ENCODE measurements around the gene UGT1A7. TPM values are rescaled to one million over a fixed set of nuclear protein-coding genes. Genes with fewer than 3 reads are reported as not detected.

The UGT1A7 gene
- polyA plus RNA-seq, 1 experiment, result 0.04 TPM

DNA sequence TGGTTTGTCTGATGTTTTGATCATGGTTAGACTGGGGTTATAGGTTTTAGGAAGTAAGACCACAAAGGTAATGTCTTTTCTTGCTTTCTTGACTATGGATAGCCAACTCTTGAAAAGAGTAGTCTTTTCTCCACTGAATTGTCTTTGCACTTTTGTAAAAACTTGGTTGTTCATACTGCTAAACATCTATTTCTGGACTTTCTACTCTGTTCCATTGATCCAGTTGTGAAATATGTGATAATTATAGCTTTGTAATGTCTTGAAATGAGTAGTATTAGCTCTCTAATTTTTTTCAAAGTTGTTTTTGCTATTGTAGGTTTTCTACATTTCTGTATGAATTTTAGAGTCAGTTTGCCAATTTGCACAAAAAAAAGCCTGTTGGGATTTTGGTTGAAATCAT, 23.1 kb upstream of the UGT1A7 start:
- no peak for DNase-seq (ENCODE audit: low read depth, low spot score)
- ChIA-PET POLR2A (no interaction called here), CTCF (no interaction called here)
- H3K27me3 ChIP-seq (ENCODE audit: control insufficient read depth, insufficient read depth, low read length), result peaks cover 3% of the 10 kb centered on the region
- H3K4me3 ChIP-seq (ENCODE audit: low read depth, low read length), result no peak overlapping the region
- no peak overlapping the region for H3K27ac ChIP-seq (ENCODE audit: low read depth, low read length)
- H3K9me3 ChIP-seq (ENCODE audit: control insufficient read depth, insufficient read depth, low read length), result no peaks in the 10 kb centered on the region
- TF ChIP-seq, protein P1, sequence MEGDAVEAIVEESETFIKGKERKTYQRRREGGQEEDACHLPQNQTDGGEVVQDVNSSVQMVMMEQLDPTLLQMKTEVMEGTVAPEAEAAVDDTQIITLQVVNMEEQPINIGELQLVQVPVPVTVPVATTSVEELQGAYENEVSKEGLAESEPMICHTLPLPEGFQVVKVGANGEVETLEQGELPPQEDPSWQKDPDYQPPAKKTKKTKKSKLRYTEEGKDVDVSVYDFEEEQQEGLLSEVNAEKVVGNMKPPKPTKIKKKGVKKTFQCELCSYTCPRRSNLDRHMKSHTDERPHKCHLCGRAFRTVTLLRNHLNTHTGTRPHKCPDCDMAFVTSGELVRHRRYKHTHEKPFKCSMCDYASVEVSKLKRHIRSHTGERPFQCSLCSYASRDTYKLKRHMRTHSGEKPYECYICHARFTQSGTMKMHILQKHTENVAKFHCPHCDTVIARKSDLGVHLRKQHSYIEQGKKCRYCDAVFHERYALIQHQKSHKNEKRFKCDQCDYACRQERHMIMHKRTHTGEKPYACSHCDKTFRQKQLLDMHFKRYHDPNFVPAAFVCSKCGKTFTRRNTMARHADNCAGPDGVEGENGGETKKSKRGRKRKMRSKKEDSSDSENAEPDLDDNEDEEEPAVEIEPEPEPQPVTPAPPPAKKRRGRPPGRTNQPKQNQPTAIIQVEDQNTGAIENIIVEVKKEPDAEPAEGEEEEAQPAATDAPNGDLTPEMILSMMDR (IDR thresholded peaks at IDR 0.05; ENCODE audit: low read depth, low read length), result no peak

DNA sequence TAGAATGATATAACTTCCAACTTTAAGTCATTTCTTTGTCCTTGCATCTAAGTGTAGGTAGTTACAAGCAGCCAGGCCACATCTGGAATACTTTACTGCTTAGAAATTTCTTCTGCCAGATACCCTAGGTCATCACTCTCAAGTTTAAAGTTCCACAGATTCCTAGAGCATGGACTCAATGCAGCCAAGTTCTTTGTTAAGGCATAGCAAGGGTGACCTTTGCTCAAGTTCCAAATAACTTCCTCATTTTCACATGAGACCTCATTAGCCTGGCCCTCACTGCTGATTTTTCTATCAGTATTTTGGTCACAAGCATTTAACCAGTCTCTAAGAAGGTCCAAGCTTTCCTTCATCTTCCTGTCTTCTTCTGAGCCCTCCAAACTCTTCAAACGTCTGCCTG, 17.8 kb upstream of the UGT1A7 start:
- no peaks in the 10 kb centered on the region for H3K27me3 ChIP-seq (ENCODE audit: control insufficient read depth, insufficient read depth, low read length)
- no peak overlapping the region for H3K27ac ChIP-seq (ENCODE audit: low read depth, low read length)
- ChIA-PET CTCF (no interaction called here), POLR2A (no interaction called here)
- H3K4me3 ChIP-seq (ENCODE audit: low read depth, low read length), result no peak overlapping the region
- no peaks in the 10 kb centered on the region for H3K9me3 ChIP-seq (ENCODE audit: control insufficient read depth, insufficient read depth, low read length)
- TF ChIP-seq, protein P1 (IDR thresholded peaks at IDR 0.05; ENCODE audit: low read depth, low read length), result no peak
- DNase-seq (ENCODE audit: low read depth, low spot score), result no peak

DNA sequence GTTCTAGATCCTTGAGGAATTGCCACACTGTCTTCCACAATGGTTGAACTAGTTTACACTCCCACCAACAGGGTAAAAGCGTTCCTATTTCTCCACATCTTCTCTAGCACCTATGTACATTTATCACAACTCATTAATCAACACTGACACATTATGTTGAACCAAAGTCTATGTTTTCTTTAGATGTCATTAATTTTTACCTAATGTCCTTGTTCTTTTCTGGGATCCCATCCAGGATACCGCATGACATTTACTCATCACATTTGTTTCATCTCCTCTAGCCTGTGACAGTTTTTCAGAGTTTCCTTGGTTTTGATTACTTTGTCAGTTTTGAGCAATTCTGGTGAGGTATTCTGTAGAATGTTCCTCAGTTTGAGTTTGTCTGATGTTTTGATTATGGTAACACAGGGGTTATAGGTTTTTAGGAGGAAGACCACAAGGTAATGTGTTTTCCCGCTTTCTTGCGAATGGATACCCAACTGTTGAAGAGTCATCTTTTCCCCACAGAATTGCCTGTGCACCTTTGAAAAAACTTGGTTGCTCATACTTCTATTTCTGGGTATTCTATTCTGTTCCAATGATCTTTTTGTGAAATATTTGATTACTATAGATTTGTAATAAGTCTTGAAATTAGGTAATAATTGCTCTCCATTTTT, 13.0 kb upstream of the UGT1A7 start:
- H3K4me3 ChIP-seq (ENCODE audit: low read depth, low read length), result no peak overlapping the region
- no peak for DNase-seq (ENCODE audit: low read depth, low spot score)
- ChIA-PET CTCF (no interaction called here), POLR2A (no interaction called here)
- peaks cover 7% of the 10 kb centered on the region for H3K27me3 ChIP-seq (ENCODE audit: control insufficient read depth, insufficient read depth, low read length)
- TF ChIP-seq, protein P1 (IDR thresholded peaks at IDR 0.05; ENCODE audit: low read depth, low read length), result no peak
- no peaks in the 10 kb centered on the region for H3K9me3 ChIP-seq (ENCODE audit: control insufficient read depth, insufficient read depth, low read length)
- H3K27ac ChIP-seq (ENCODE audit: low read depth, low read length), result no peak overlapping the region

DNA sequence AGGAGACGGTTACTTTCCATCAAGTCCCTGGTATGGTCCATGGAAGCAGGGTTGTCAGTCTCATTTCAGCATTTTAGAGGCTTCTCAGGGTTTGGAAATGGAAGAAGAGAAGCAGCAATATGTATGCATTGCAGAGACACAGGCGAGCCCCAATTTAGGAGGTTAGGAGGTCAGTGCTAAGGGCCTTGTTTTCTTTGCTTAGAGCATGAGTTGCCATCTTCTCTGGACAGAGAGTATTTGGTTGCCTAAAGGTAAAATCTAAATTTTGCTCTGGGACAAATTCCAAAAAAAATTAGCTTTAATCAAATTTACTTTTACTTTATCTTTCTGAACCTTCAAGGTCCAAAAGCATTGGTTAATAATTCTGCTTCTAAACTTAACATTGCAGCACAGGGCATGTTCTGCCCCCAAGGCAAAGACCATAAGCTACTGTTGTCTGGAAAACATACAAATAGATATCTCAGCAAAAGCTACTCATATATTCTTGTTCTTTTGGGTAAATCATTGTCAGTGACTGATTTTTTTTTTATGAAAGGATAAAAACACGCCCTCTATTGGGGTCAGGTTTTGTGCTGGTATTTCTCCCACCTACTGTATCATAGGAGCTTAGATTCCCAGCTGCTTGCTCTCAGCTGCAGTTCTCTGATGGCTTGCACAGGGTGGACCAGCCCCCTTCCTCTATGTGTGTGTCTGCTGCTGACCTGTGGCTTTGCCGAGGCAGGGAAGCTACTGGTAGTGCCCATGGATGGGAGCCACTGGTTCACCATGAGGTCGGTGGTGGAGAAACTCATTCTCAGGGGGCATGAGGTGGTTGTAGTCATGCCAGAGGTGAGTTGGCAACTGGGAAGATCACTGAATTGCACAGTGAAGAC, 10.2 kb upstream of the UGT1A7 start, which contains the start of gene UGT1A9:
Gene UGT1A9 (plus strand): TSS at position 609 of the 872 bp plus-strand sequence. CDS start 37 bp downstream, at position 646.
- POLR2A ChIA-PET, result no interaction called here
- peaks cover 7% of the 10 kb centered on the region for H3K27me3 ChIP-seq (ENCODE audit: control insufficient read depth, insufficient read depth, low read length)
- peak within 1 kb of the TSS; percentile 2 for H3K27ac ChIP-seq (ENCODE audit: low read depth, low read length)
- no peak within 1 kb of the TSS for H3K4me3 ChIP-seq (ENCODE audit: low read depth, low read length)
- CTCF ChIA-PET, result no interaction called here
- no peaks in the 10 kb centered on the region for H3K9me3 ChIP-seq (ENCODE audit: control insufficient read depth, insufficient read depth, low read length)
- DNase-seq (ENCODE audit: low read depth, low spot score), result no peak
- TF ChIP-seq, protein P1 (IDR thresholded peaks at IDR 0.05; ENCODE audit: low read depth, low read length), result no peak

DNA sequence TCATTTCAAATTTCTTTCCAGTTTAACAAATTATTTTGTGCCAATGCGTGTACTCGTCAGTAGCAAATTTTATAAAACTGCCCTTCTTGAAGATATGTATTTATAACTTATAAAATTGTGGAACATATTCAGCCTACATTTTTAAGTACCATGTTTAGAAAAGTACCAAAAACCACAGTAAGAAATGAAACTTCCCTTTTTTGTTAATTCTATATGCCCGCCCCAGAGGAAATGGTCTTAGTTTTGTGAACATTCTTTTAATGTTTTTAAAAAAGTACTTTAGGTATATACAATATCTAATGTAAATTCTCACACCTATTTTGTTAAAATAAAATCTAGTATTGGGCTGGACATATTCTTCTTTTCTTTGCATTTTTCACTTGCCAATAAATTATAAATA, 8.8 kb upstream of the UGT1A7 start:
- no peak overlapping the region for H3K27ac ChIP-seq (ENCODE audit: low read depth, low read length)
- no peaks in the 10 kb centered on the region for H3K9me3 ChIP-seq (ENCODE audit: control insufficient read depth, insufficient read depth, low read length)
- ChIA-PET CTCF (no interaction called here), POLR2A (no interaction called here)
- TF ChIP-seq, protein P1 (IDR thresholded peaks at IDR 0.05; ENCODE audit: low read depth, low read length), result no peak
- DNase-seq (ENCODE audit: low read depth, low spot score), result no peak
- no peak overlapping the region for H3K4me3 ChIP-seq (ENCODE audit: low read depth, low read length)
- peaks cover 7% of the 10 kb centered on the region for H3K27me3 ChIP-seq (ENCODE audit: control insufficient read depth, insufficient read depth, low read length)

All from AG04450 (cell line).